Neuron (in vitro differentiated cells): ENCODE measurements around the gene CEPT1.

Experiments used
- H2AFZ ChIP-seq: one replicate; pipeline ENCODE4 v1.6.1; 2013; ENCODE audit warnings: low read depth, mild to moderate bottlenecking, inconsistent platforms, low read length, moderate library complexity
- H3K27me3 ChIP-seq: one replicate; pipeline ENCODE4 v1.6.1; 2013; ENCODE audit warnings: low read length; ENCODE audit not compliant: insufficient read depth
- H3K36me3 ChIP-seq: one replicate; pipeline ENCODE4 v1.6.1; 2013; ENCODE audit warnings: low read length; ENCODE audit not compliant: insufficient read depth
- H3K4me1 ChIP-seq: one replicate; pipeline ENCODE4 v1.6.1; 2013; ENCODE audit warnings: low read length; ENCODE audit not compliant: insufficient read depth
- H3K4me3 ChIP-seq: 2 replicates; pipeline ENCODE4 v1.5.1; 2013; ENCODE audit warnings: mild to moderate bottlenecking, low read length, moderate library complexity
- H3K9me3 ChIP-seq: one replicate; pipeline ENCODE4 v1.6.1; 2013; ENCODE audit warnings: low read length

CEPT1 gene

DNA sequence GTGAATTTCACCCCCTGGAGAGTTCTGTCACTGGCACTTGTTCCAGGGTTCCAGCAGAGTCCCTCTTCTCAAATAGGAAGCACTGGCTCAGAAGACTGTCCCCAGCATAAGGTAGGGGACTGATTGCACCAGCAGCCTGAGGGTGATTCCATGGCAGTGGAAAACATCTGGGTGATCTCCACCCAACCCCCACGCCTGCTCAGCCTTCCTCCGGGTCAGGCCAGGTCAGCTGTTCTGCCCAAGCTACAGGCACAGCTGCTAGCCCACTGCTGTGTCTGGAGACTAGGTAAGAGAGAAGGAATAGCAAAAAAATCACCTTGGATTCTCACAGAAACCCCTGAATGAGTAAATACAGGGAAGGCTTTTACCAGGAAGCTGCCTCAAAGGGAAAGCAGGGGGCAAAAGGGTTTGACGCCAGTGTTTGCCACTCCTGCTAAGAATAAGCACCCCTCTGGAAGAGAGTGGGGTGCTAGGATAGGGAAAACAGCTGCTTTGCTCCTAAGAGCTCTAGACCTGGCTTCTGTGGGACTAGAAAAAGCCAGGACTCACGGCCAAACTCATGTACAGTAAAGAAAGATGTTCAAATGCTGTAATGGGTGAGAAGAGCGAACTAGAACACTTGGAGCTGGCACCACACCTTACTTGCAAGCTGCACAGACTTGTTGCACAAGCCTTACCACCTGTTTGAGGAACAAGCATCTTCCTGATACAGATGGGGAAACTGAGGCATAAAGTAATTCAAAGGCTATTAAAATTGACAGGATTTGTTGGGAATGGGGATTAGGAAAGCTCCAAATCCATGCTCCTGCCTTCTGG, 61.5 kb downstream of the CEPT1 start:
- Histone ChIP-seq H3K36me3 (no peaks in the 10 kb centered on the region), H3K4me1 (no peaks in the 10 kb centered on the region), H3K4me3 (no peak overlapping the region), H2AFZ (no peak overlapping the region), H3K27me3 (no peaks in the 10 kb centered on the region), H3K9me3 (no peaks in the 10 kb centered on the region)

DNA sequence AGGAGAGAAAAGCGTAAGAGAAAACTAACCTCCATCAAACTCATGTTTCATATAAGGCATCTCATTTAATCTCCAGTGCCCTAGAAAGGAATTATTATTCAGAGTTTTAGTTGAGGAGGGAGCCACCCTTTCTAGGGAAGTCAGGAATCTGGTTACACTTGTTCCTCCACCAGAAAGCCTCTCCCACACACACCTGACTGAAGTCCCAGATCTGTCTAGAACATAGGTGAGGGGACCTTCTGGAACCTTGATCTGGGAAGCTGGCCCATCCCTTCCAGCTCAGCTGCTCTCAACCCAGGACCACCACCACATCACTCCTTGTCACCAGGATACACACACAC, 62.3 kb downstream of the CEPT1 start:
- H3K27me3 ChIP-seq: no peaks in the 10 kb centered on the region
- no peaks in the 10 kb centered on the region for H3K4me1 ChIP-seq
- no peak overlapping the region for H3K4me3 ChIP-seq
- H3K36me3 ChIP-seq: no peaks in the 10 kb centered on the region
- no peak overlapping the region for H2AFZ ChIP-seq
- no peaks in the 10 kb centered on the region for H3K9me3 ChIP-seq

DNA sequence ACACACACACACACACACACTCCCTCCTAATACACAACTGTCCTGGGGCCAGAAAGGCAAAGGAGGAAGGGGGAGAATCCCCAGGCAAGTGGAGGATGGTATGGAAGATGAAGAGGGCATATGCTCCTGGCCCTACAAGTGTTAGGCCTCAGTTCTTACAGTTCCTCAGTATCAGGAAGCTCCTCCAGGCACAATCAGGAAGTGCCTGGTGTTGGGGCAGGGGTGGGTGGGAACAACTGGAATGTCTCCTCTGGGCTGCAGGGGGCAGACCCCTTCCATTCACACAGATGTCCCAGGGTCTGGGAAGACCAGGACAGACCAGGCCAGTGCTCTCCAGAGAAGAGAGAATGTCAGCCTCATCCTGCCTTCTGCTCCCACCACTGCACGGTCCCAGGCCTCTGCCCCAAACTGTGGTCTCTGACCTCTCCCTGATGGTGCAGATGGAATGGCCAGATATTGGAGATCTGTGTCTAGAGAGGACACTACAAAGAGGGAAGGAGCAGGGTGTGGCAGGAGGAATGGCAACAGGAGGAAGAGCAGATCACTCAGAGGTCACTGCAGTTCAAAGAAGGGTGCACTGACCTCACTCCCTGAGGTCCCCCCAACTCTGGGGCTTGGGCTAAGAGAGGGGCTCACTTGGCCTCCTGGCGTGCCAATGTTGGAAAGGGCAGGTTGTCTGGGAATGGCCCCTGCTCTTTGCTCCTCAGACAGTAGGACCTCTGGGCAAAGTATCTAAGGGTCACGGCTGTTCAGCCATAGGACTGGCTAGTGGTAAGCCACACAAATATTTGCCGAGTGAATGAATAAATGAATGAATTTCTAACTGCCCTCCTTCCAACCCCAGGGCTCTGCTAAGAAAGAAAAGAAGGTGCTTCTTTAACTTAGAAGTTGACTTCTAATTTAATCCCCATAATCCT, 62.9 kb downstream of the CEPT1 start:
- Histone ChIP-seq H3K4me1 (no peaks in the 10 kb centered on the region), H3K9me3 (no peaks in the 10 kb centered on the region), H3K36me3 (no peaks in the 10 kb centered on the region), H3K4me3 (no peak overlapping the region), H3K27me3 (no peaks in the 10 kb centered on the region), H2AFZ (no peak overlapping the region)

DNA sequence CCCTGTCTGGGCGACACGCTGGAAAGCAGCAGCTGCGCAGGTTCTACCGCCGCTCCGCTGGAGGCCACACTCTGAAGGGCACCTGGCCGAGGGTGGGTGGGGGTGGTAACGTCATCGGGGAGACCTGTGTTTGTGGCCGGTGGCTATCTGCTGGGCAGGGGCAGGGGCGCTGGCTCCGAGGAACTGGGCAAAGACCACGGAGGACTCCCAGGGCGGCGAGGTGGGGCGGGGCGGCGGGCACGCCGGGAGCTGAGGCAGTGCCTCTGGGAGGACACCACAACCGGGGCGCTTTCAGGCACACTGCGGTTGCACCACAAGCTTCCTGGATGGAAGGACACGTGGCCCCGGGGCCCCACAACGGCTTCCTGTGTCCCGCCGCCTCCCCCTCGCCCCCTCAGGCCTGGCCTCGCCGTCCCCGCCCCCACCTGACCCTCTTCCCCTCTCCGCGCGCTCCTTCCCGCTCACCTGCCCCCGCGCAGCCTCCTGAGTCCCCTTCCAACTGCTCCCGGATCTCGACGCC, 63.7 kb downstream of the CEPT1 start:
- no peak overlapping the region for H2AFZ ChIP-seq
- no peaks in the 10 kb centered on the region for H3K36me3 ChIP-seq
- H3K4me3 ChIP-seq: no peak overlapping the region
- no peaks in the 10 kb centered on the region for H3K4me1 ChIP-seq
- H3K27me3 ChIP-seq: no peaks in the 10 kb centered on the region
- H3K9me3 ChIP-seq: no peaks in the 10 kb centered on the region

DNA sequence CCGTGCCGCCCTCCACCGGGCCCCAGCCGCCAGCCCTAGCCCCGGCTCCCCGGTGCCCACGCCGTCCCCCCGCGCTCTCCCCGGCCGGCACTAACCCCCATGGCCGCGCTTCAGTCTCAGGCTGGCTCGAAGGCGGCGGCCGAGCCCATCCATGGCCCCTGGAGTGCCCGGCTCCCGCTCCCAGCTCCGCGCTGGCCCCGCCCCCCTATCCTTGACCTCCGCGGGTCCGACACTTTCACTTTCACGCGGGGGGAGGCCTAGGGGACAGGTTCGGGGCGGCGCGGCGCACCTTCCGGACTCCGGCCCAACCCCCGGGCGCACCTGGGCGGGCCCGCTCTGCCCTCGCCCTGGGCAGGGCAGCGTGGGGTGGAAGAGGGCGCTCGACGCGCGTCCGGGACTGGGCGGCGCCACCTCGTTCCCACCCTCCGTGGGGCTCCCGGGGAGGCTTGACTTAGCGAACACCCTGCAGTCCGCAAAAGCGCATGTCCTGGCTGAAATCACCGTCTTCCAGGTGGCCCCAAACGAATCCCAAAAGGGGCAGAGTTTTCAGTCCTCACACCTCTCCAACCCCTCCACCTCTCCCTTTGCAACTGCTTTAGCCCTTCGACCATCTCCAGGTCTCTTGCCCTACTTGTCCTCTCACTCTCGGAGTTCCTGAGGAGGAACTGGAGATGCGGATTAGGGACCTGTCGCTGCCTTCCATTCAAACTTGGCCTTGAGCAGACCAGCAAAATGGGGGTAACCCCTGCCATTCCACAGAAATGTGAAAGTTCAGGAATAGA, 64.4 kb downstream of the CEPT1 start:
- Histone ChIP-seq H3K36me3 (no peaks in the 10 kb centered on the region), H3K27me3 (no peaks in the 10 kb centered on the region), H3K4me1 (no peaks in the 10 kb centered on the region), H3K9me3 (no peaks in the 10 kb centered on the region), H3K4me3 (no peak overlapping the region), H2AFZ (no peak overlapping the region)

DNA sequence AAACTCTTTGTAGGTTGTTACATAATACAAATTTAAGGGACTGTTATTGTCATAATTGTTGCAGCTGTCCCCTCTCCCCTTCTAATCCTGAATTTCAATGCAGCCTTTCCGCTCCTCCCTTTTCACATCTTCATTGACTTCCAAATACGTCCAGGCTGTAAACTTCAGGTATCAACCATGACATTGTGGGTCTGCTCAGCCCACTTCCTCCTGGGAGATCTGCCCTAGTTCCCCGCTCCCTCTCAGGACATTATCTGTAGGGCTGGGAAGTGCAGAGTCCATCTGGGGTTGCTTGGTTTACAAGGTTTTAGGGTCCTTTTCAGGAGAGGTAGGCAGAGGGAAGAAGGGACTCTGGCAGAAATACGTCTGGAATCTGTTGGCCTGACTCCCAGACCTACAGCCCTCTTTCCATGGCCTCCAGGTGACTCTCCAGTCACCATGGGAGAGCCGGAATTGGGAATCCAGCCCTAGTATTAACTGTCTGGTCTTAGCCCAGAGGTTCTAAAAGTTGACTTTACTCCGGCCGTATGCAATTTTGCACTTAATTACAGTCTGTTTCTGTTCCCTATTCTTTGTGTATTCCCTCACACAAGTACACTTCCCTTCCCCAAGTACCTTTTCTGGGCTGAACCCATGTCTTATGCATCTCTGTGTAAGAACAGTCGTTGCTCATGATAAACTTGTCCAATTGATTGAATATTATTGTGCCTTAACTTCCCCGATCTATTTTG, 65.1 kb downstream of the CEPT1 start:
- Histone ChIP-seq H3K9me3 (no peaks in the 10 kb centered on the region), H3K27me3 (no peaks in the 10 kb centered on the region), H3K36me3 (no peaks in the 10 kb centered on the region), H3K4me1 (no peaks in the 10 kb centered on the region), H3K4me3 (no peak overlapping the region), H2AFZ (no peak overlapping the region)

DNA sequence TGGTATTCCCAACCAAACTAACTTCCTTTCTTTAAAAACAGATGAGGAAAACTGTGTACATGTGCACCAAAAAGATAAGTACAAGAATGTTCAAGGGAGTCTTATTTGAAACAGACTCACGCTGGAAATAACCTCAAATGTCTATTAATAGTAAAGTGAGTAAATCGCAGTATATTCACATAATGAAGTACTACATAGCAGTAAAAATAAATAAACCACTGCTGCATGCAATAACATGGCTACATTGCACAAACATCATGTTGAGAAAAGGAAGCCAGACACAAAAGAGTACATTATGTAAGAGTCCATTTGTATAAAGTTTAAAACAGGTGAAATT, 65.7 kb downstream of the CEPT1 start:
- Histone ChIP-seq H3K36me3 (no peaks in the 10 kb centered on the region), H3K4me3 (no peak overlapping the region), H3K4me1 (no peaks in the 10 kb centered on the region)

DNA sequence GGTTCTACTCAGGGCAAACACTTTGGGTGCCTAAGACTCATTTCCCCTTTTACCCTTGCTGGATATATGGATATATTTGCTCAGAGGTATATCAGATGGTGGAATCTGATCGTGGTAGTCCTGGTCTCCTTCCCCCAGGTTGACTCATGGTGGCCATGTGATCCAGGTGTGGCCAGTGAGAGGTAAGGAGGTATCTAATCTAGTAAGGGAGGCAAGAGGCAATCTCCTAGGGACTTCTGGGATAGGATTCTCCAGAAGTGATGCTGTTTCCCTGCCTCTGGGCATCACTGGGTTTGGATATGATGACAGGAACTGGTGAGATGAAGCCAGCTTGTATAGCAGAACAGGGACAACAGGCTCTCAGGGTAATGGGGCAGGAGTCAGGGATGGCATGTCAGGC, 68.9 kb downstream of the CEPT1 start:
- Histone ChIP-seq H3K27me3 (no peaks in the 10 kb centered on the region), H2AFZ (no peak overlapping the region), H3K9me3 (no peaks in the 10 kb centered on the region), H3K4me1 (no peaks in the 10 kb centered on the region), H3K36me3 (no peaks in the 10 kb centered on the region), H3K4me3 (no peak overlapping the region)

More for the DNA sequence above, 65.7 kb downstream of the CEPT1 start:
- H3K27me3 ChIP-seq: no peaks in the 10 kb centered on the region
- no peaks in the 10 kb centered on the region for H3K9me3 ChIP-seq
- no peak overlapping the region for H2AFZ ChIP-seq

DNA sequence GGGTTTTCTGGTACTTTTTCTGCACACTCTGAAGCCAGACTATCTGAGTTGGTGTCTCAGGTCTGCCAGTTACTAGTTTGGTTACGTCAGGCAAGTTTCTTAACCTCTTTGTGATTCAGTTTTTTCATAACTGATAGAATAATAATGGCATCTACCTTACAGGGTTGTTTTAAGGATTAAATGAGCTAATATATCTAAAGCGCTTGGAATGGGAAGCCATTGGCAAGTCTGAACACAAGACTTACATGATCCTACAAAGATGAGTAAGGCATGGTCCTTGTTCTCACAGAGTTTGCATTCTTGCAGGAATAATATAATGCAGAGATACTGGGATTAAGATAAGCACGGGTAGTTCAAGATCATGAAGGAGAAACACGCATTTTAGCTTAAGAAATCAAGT, 69.6 kb downstream of the CEPT1 start:
- Histone ChIP-seq H2AFZ (no peak overlapping the region), H3K9me3 (no peaks in the 10 kb centered on the region), H3K36me3 (no peaks in the 10 kb centered on the region), H3K4me1 (no peaks in the 10 kb centered on the region), H3K27me3 (no peaks in the 10 kb centered on the region), H3K4me3 (no peak overlapping the region)

DNA sequence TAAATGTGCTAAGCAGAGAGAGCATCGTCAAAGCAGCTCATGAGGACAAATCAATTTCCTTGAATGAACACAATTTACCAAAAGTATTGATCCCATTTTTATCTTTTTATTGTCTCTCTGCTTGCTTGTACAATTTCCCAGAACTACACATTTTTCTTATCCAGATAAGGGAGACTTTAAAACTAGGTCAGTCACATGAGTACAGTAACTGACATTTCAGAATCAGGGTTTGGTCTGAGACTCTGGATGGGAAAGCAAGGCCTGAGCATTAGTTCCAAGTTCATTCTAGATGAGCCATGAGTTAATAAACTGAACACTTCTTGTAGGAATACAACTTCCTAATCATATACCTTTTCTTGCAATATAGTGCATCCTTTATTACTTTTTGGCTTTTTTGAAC, 71.9 kb downstream of the CEPT1 start:
- Histone ChIP-seq H3K4me1 (no peaks in the 10 kb centered on the region), H3K36me3 (no peaks in the 10 kb centered on the region), H2AFZ (no peak overlapping the region), H3K4me3 (no peak overlapping the region), H3K9me3 (no peaks in the 10 kb centered on the region), H3K27me3 (no peaks in the 10 kb centered on the region)

DNA sequence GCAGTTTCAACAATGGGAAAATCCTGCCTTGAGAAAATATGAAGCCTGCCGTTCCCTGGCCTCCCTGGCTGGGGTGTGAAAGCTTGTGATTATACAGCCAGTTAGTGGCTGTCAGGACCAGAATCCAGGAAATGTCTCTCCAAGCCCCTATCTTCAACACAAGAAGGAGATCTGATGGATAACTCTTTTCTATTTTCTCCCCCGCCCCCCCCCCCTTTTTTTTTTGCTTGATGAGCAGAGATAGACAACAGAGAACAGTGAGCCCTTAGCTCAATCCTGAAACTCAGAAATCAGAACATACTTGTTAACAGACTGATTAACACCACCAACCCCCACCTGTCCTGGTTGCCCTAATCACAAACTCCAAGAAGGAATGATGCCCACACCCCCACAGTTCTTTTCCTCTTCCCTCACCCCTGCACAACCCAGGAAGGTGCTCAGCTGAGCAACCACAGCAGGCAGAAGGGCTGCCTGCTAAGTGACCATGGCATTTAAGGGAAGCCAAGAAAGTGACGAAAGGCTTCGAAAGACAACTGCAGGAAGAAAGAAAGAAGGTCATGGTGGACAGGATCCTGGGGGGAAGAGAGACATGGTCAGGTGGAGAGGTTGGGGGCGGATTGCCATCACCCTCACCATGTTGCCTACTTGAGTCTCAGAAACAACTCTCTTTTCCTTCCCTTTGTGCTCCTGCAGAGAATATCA, 72.8 kb downstream of the CEPT1 start:
- no peaks in the 10 kb centered on the region for H3K9me3 ChIP-seq
- H3K36me3 ChIP-seq: no peaks in the 10 kb centered on the region
- H3K4me1 ChIP-seq: no peaks in the 10 kb centered on the region
- no peak overlapping the region for H2AFZ ChIP-seq
- no peaks in the 10 kb centered on the region for H3K27me3 ChIP-seq
- no peak overlapping the region for H3K4me3 ChIP-seq

DNA sequence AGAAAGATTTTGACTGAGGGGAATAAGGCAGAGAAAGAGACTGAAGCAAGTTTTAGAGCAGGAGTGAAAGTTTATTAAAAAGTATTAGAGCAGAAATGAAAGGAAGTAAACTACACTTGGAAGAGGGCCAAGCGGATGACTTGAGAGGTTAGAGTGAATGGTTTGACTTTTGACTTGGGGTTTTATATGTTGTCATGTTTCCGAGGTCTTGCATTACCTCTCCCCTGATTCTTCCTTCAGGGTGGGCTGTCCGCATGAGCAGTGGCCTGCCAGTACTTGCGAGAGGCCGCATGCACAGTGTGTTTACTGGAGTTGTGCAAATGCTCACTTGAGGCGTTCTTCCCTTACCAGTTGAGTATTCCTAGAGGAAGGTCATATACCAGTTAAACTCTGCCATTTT, 73.4 kb downstream of the CEPT1 start:
- Histone ChIP-seq H3K9me3 (no peaks in the 10 kb centered on the region), H3K4me3 (no peak overlapping the region)

More for the DNA sequence above, 73.4 kb downstream of the CEPT1 start:
- Histone ChIP-seq H3K36me3 (no peaks in the 10 kb centered on the region), H2AFZ (no peak overlapping the region), H3K4me1 (no peaks in the 10 kb centered on the region), H3K27me3 (no peaks in the 10 kb centered on the region)
